ENCODE measurements around the gene ITPR1. TPM values are rescaled to one million over a fixed set of nuclear protein-coding genes. Genes with fewer than 3 reads are reported as not detected.
A peak's percentile ranks its signal among the peaks of the same experiment; 100 is the strongest.

Gene ITPR1
- total RNA-seq, 1 experiment from 2014 or later = 7.5 TPM

GRCh38 chr3:4704552-4704951 lies 211.4 kb downstream of the ITPR1 start:
- TF ChIP-seq CTCF (IDR thresholded peaks at IDR 0.05; ENCODE audit: unreplicated experiment) = no peak
- H3K27ac Mint-ChIP-seq (ENCODE audit: low read depth, unreplicated experiment) = no peak overlapping the region
- no peaks in the 10 kb centered on the region for H3K27me3 Mint-ChIP-seq (ENCODE audit: insufficient read depth, unreplicated experiment)
- H3K4me1 Mint-ChIP-seq (ENCODE audit: insufficient read depth, unreplicated experiment) = peaks cover 3% of the 10 kb centered on the region
- ChIA-PET CTCF (interaction anchor here (0.7 kb wide), 1 partner anchor 272 kb away, joined by 3 read pairs; no protein-coding TSS in a partner anchor), POLR2A (no interaction called here)
- H3K9me3 Mint-ChIP-seq (ENCODE audit: unreplicated experiment) = no peaks in the 10 kb centered on the region
- intact Hi-C loops (cut with micrococcal nuclease) = no loop called here
- peaks cover 5% of the 10 kb centered on the region for H3K36me3 Mint-ChIP-seq (ENCODE audit: insufficient read depth, unreplicated experiment)
- no TSS peak for BruUV-seq (replicated peaks)
- no peak for DNase-seq (ENCODE audit: unreplicated experiment)
- no peak overlapping the region for H3K4me3 Mint-ChIP-seq (ENCODE audit: unreplicated experiment)

- H3K27ac Mint-ChIP-seq (ENCODE audit: low read depth, unreplicated experiment) = no peak overlapping the region
- ChIA-PET CTCF (interaction anchor here (0.6 to 1.1 kb wide), 3 partner anchors 44 to 348 kb away, joined by 3 to 7 read pairs (median 3); no protein-coding TSS in a partner anchor), POLR2A (no interaction called here)
- no peaks in the 10 kb centered on the region for H3K27me3 Mint-ChIP-seq (ENCODE audit: insufficient read depth, unreplicated experiment)
- no TSS peak for BruUV-seq (replicated peaks)
- H3K4me3 Mint-ChIP-seq (ENCODE audit: unreplicated experiment) = no peak overlapping the region
- H3K9me3 Mint-ChIP-seq (ENCODE audit: unreplicated experiment) = no peaks in the 10 kb centered on the region
- no peak for DNase-seq (ENCODE audit: unreplicated experiment)
- no peaks in the 10 kb centered on the region for H3K36me3 Mint-ChIP-seq (ENCODE audit: insufficient read depth, unreplicated experiment)
- H3K4me1 Mint-ChIP-seq (ENCODE audit: insufficient read depth, unreplicated experiment) = peaks cover 19% of the 10 kb centered on the region
- intact Hi-C loops (cut with micrococcal nuclease) = no loop called here
- no peak for TF ChIP-seq CTCF (IDR thresholded peaks at IDR 0.05; ENCODE audit: unreplicated experiment)
Measured at GRCh38 chr3:4707324-4707723, 214.2 kb downstream of the ITPR1 start.

- no peak for DNase-seq (ENCODE audit: unreplicated experiment)
- ChIA-PET POLR2A (no interaction called here), CTCF (no interaction called here)
- H3K27me3 Mint-ChIP-seq (ENCODE audit: insufficient read depth, unreplicated experiment) = no peaks in the 10 kb centered on the region
- no peak overlapping the region for H3K27ac Mint-ChIP-seq (ENCODE audit: low read depth, unreplicated experiment)
- H3K9me3 Mint-ChIP-seq (ENCODE audit: unreplicated experiment) = no peaks in the 10 kb centered on the region
- no peak for TF ChIP-seq CTCF (IDR thresholded peaks at IDR 0.05; ENCODE audit: unreplicated experiment)
- intact Hi-C loops (cut with micrococcal nuclease) = no loop called here
- H3K36me3 Mint-ChIP-seq (ENCODE audit: insufficient read depth, unreplicated experiment) = no peaks in the 10 kb centered on the region
- no peak overlapping the region for H3K4me3 Mint-ChIP-seq (ENCODE audit: unreplicated experiment)
- H3K4me1 Mint-ChIP-seq (ENCODE audit: insufficient read depth, unreplicated experiment) = peaks cover 22% of the 10 kb centered on the region
- BruUV-seq (replicated peaks) = no TSS peak
Measured at GRCh38 chr3:4708230-4708629, 215.1 kb downstream of the ITPR1 start.

DNA sequence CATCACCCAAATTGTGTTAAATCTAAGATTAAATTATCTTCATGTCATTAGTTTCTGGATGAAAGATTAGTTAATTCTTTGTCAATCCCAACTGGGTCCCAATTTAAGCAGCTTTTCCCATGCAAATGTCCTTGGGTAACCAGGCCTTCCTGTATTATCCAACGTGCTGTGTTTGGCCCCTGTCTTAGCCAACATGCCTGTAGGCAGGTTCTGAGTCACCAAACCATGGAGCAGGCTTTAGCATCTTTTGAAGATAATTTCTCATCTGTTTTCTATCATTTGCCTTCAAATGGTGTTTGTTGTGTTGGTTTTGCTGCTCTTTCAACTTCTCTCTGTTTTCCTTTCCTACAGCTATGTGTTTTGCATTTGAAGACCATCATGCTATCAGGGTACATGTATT lies 216.2 kb downstream of the ITPR1 start:
- no peaks in the 10 kb centered on the region for H3K27me3 Mint-ChIP-seq (ENCODE audit: insufficient read depth, unreplicated experiment)
- ChIA-PET POLR2A (interaction anchor here (0.6 to 1.2 kb wide), 3 partner anchors 296 to 414 kb away, joined by 3 to 4 read pairs (median 3); no protein-coding TSS in a partner anchor), CTCF (interaction anchor here (0.6 to 4.2 kb wide), 8 partner anchors 50 to 350 kb away, joined by 3 to 141 read pairs (median 18); no protein-coding TSS in a partner anchor)
- TF ChIP-seq CTCF (IDR thresholded peaks at IDR 0.05; ENCODE audit: unreplicated experiment) = no peak
- H3K27ac Mint-ChIP-seq (ENCODE audit: low read depth, unreplicated experiment) = no peak overlapping the region
- H3K9me3 Mint-ChIP-seq (ENCODE audit: unreplicated experiment) = no peaks in the 10 kb centered on the region
- no peak overlapping the region for H3K4me3 Mint-ChIP-seq (ENCODE audit: unreplicated experiment)
- BruUV-seq (replicated peaks) = no TSS peak
- intact Hi-C loops (cut with micrococcal nuclease) = no loop called here
- peaks cover 22% of the 10 kb centered on the region for H3K4me1 Mint-ChIP-seq (ENCODE audit: insufficient read depth, unreplicated experiment)
- peak; percentile 62 for DNase-seq (ENCODE audit: unreplicated experiment)
- no peaks in the 10 kb centered on the region for H3K36me3 Mint-ChIP-seq (ENCODE audit: insufficient read depth, unreplicated experiment)
